Measurements from ENCODE around the gene MAN1A1.

The MAN1A1 gene

DNA sequence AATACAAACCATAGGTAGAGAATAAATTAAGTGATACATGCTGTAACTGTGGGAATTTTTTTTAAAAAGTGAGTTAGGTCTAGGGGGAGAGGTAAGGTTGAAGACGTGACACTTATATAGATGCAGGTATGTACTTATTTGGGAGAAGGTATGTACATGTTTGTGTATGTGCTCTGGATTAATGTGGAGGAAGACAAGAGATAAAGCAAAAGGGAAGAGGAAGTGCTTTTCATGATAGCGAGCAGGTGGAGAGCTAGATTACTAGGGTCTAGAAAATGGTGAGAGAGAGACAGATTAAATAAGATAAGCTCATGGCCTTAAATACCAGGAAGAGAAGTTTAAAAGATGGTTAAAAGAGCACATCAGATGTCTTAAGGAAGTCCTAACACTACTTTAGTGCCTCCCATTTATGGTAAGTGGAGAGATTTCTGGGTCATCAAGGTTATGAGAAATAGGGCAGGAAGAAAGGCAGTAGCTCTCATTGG lies 92.5 kb downstream of the MAN1A1 start:
- Histone ChIP-seq H3K4me3 (no peak overlapping the region), H3K27ac (no peak overlapping the region), H3K9ac (ENCODE audit: insufficient read length) (no peak overlapping the region), H3K9me3 (ENCODE audit: low read depth, low read length) (no peaks in the 10 kb centered on the region), H3K36me3 (ENCODE audit: insufficient read depth, low read length) (no peaks in the 10 kb centered on the region)
- TF ChIP-seq EZH2 (IDR thresholded peaks at IDR 0.05), result no peak
- no peak for TF ChIP-seq FOXP2 (optimal IDR thresholded peaks at IDR 0.05; ENCODE audit: control extremely low read depth, extremely low read length, insufficient read depth)
- TF ChIP-seq POLR2AphosphoS5 (IDR thresholded peaks at IDR 0.05; ENCODE audit: borderline replicate concordance, low read depth, low read length), result no peak
- no peak for DNase-seq (ENCODE audit: low read depth, low spot score)

- Histone ChIP-seq H3K9ac (ENCODE audit: insufficient read length) (no peak overlapping the region), H3K4me3 (no peak overlapping the region), H3K27ac (no peak overlapping the region), H3K9me3 (ENCODE audit: low read depth, low read length) (no peaks in the 10 kb centered on the region), H3K36me3 (ENCODE audit: insufficient read depth, low read length) (no peaks in the 10 kb centered on the region)
- no peak for DNase-seq (ENCODE audit: low read depth, low spot score)
- no peak for TF ChIP-seq POLR2AphosphoS5 (IDR thresholded peaks at IDR 0.05; ENCODE audit: borderline replicate concordance, low read depth, low read length)
- TF ChIP-seq FOXP2 (optimal IDR thresholded peaks at IDR 0.05; ENCODE audit: control extremely low read depth, extremely low read length, insufficient read depth), result no peak
Observed at GRCh38 chr6:119256392-119256791, 93.2 kb downstream of the MAN1A1 start.

DNA sequence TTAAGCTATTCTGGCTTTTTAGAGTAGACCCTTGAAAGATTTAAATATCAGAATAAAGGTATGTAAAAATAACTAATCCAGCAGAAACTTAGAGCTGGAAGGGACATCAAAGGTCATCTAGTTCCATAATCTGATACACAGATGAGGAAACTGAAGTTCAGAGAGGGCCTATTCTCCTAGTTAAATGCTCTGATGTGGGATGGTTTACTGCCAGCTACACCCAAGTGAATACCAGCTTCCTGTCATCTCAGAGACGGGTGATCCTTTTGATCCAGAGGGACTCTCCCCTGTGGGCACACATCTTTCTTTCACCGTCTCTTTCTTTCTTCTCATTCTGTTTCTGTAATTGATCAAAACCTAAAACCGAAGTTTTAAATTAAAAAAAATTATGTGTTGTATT lies 94.1 kb downstream of the MAN1A1 start:
- H3K36me3 ChIP-seq (ENCODE audit: insufficient read depth, low read length), result no peaks in the 10 kb centered on the region
- H3K27ac ChIP-seq, result no peak overlapping the region
- no peak overlapping the region for H3K4me3 ChIP-seq
- H3K9me3 ChIP-seq (ENCODE audit: low read depth, low read length), result no peaks in the 10 kb centered on the region
- no peak for DNase-seq (ENCODE audit: low read depth, low spot score)
- no peak for TF ChIP-seq FOXP2 (optimal IDR thresholded peaks at IDR 0.05; ENCODE audit: control extremely low read depth, extremely low read length, insufficient read depth)
- TF ChIP-seq POLR2AphosphoS5 (IDR thresholded peaks at IDR 0.05; ENCODE audit: borderline replicate concordance, low read depth, low read length), result no peak
- TF ChIP-seq EZH2 (IDR thresholded peaks at IDR 0.05), result no peak
- H3K9ac ChIP-seq (ENCODE audit: insufficient read length), result no peak overlapping the region

- H3K9ac ChIP-seq (ENCODE audit: insufficient read length), result no peak overlapping the region
- no peak for TF ChIP-seq FOXP2 (optimal IDR thresholded peaks at IDR 0.05; ENCODE audit: control extremely low read depth, extremely low read length, insufficient read depth)
- no peak for TF ChIP-seq EZH2 (IDR thresholded peaks at IDR 0.05)
- TF ChIP-seq POLR2AphosphoS5 (IDR thresholded peaks at IDR 0.05; ENCODE audit: borderline replicate concordance, low read depth, low read length), result no peak
- H3K9me3 ChIP-seq (ENCODE audit: low read depth, low read length), result no peaks in the 10 kb centered on the region
- no peak overlapping the region for H3K27ac ChIP-seq
- H3K36me3 ChIP-seq (ENCODE audit: insufficient read depth, low read length), result no peaks in the 10 kb centered on the region
- H3K4me3 ChIP-seq, result no peak overlapping the region
- DNase-seq (ENCODE audit: low read depth, low spot score), result no peak
Observed at GRCh38 chr6:119250036-119250435, 99.5 kb downstream of the MAN1A1 start.

- Histone ChIP-seq H3K4me3 (no peak overlapping the region), H3K9me3 (ENCODE audit: low read depth, low read length) (no peaks in the 10 kb centered on the region), H3K9ac (ENCODE audit: insufficient read length) (no peak overlapping the region), H3K27ac (no peak overlapping the region), H3K36me3 (ENCODE audit: insufficient read depth, low read length) (no peaks in the 10 kb centered on the region)
- DNase-seq (ENCODE audit: low read depth, low spot score), result no peak
- TF ChIP-seq FOXP2 (optimal IDR thresholded peaks at IDR 0.05; ENCODE audit: control extremely low read depth, extremely low read length, insufficient read depth), result no peak
Observed at GRCh38 chr6:119249319-119249718, 100.2 kb downstream of the MAN1A1 start.

DNA sequence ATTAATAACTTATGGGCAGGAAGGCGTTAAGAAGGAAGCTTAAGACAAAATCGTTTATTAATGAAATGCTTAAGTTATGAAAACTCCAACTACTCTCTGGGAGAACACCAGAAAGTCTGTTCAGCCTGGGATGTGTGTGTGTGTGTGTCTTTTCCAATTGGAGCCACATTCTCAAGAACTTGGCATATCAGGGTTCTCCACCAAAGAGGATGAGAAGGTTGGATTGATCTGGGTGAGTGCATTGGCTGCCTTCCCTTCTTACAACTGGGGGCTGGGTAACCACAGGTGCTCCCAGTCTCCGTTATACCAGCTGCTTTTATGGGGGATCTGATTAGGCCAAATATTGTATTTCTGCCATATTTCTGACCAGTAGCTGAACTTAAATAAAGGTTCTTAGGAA lies 102.1 kb downstream of the MAN1A1 start:
- Histone ChIP-seq H3K9me3 (ENCODE audit: low read depth, low read length) (no peaks in the 10 kb centered on the region), H3K4me3 (no peak overlapping the region), H3K36me3 (ENCODE audit: insufficient read depth, low read length) (no peaks in the 10 kb centered on the region), H3K9ac (ENCODE audit: insufficient read length) (no peak overlapping the region), H3K27ac (no peak overlapping the region)
- TF ChIP-seq EZH2 (IDR thresholded peaks at IDR 0.05) (no peak), FOXP2 (optimal IDR thresholded peaks at IDR 0.05; ENCODE audit: control extremely low read depth, extremely low read length, insufficient read depth) (no peak)
- no peak for DNase-seq (ENCODE audit: low read depth, low spot score)

- H3K4me3 ChIP-seq, result no peak overlapping the region
Observed at GRCh38 chr6:119243657-119244056, 105.9 kb downstream of the MAN1A1 start.

DNA sequence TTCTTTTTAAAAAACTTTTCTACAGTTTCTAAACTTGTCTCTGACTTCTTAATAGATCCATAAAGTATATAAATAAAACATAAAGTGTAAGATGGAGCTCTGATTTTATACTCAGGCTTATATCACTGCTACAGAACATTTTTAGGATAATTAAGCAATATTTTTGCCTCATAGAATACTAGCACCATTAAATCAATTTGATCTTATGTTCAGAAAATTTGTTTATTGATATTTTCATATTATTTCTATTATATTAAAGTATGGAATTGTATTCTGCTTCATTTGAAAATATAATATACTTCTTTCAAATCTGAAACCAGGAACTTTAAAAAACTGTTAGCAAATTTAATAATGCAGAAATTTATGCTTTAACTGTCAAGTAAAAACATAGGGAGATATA lies 106.5 kb downstream of the MAN1A1 start:
- H3K9me3 ChIP-seq (ENCODE audit: low read depth, low read length), result no peaks in the 10 kb centered on the region
- no peak for TF ChIP-seq FOXP2 (optimal IDR thresholded peaks at IDR 0.05; ENCODE audit: control extremely low read depth, extremely low read length, insufficient read depth)
- TF ChIP-seq EZH2 (IDR thresholded peaks at IDR 0.05), result no peak
- no peak for TF ChIP-seq POLR2AphosphoS5 (IDR thresholded peaks at IDR 0.05; ENCODE audit: borderline replicate concordance, low read depth, low read length)
- DNase-seq (ENCODE audit: low read depth, low spot score), result no peak
- no peak overlapping the region for H3K9ac ChIP-seq (ENCODE audit: insufficient read length)
- no peak overlapping the region for H3K27ac ChIP-seq
- no peaks in the 10 kb centered on the region for H3K36me3 ChIP-seq (ENCODE audit: insufficient read depth, low read length)
- H3K4me3 ChIP-seq, result no peak overlapping the region

More at GRCh38 chr6:119243657-119244056, 105.9 kb downstream of the MAN1A1 start:
- TF ChIP-seq FOXP2 (optimal IDR thresholded peaks at IDR 0.05; ENCODE audit: control extremely low read depth, extremely low read length, insufficient read depth) (no peak), POLR2AphosphoS5 (IDR thresholded peaks at IDR 0.05; ENCODE audit: borderline replicate concordance, low read depth, low read length) (no peak), EZH2 (IDR thresholded peaks at IDR 0.05) (no peak)
- Histone ChIP-seq H3K36me3 (ENCODE audit: insufficient read depth, low read length) (no peaks in the 10 kb centered on the region), H3K27ac (no peak overlapping the region), H3K9me3 (ENCODE audit: low read depth, low read length) (no peaks in the 10 kb centered on the region), H3K9ac (ENCODE audit: insufficient read length) (no peak overlapping the region)
- no peak for DNase-seq (ENCODE audit: low read depth, low spot score)

DNA sequence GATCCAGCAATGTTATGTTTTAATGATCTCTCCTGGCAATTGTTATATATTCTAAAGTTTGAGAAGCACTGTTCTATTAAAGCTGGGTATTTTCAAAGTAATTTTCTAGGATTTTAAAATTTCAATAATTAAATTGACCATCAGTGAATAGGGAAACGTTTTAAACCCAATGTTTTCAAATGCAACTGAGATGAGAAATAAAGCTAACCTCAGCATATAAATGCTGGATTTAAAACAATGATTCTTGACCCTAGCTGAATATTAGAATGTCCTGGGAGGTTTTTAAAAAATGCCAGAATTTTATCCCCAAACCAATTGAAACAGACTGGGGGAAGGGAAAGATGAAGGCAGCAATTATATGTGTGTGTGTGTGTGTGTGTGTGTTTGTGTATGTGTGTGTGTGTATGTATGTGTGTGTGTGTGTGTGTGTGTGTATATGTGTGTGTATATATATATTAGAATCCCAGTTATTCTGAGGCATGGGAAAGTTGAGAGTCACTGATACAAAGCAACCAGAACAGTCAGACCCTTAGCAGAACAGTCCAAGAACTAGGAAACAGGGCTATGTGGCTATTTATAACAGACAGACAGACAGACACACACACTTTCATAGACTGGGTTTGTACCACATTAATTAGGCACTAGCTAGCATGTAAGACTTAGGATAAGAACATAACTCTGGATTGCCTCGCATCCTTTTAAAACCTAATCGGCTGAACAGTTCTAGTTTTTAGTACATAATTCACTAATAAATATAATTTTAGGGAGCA lies 107.8 kb downstream of the MAN1A1 start:
- H3K4me3 ChIP-seq, result no peak overlapping the region
- no peak overlapping the region for H3K27ac ChIP-seq
- H3K36me3 ChIP-seq (ENCODE audit: insufficient read depth, low read length), result no peaks in the 10 kb centered on the region
- no peak for DNase-seq (ENCODE audit: low read depth, low spot score)
- H3K9me3 ChIP-seq (ENCODE audit: low read depth, low read length), result no peaks in the 10 kb centered on the region
- no peak overlapping the region for H3K9ac ChIP-seq (ENCODE audit: insufficient read length)
- TF ChIP-seq FOXP2 (optimal IDR thresholded peaks at IDR 0.05; ENCODE audit: control extremely low read depth, extremely low read length, insufficient read depth) (no peak), POLR2AphosphoS5 (IDR thresholded peaks at IDR 0.05; ENCODE audit: borderline replicate concordance, low read depth, low read length) (no peak), EZH2 (IDR thresholded peaks at IDR 0.05) (no peak)

Data from SK-N-MC (cell line).